HFF-Myc (cell line): Measurements from ENCODE around the gene MIR17HG.

Experiments
- DNase-seq: peaks from one replicate; pipeline ENCODE4 v3.0.0-alpha.2; 2011; ENCODE audit warnings: low read depth; ENCODE audit errors: extremely low read depth
- H3K4me3 ChIP-seq: replicated peaks from 2 replicates; pipeline ENCODE4 v1.5.1; 2011; ENCODE audit warnings: low read depth, mild to moderate bottlenecking, control low read depth, low read length
- CTCF ChIP-seq: IDR thresholded peaks from 2 replicates; pipeline ENCODE4 v1.5.1; 2012; ENCODE audit warnings: mild to moderate bottlenecking, low read depth, low read length, control low read depth; ENCODE audit errors: missing control alignments

MIR17HG gene

GRCh38 chr13:91389186-91389585, 41.7 kb downstream of the MIR17HG start:
- TF ChIP-seq CTCF: no peak
- DNase-seq: no peak
- no peak overlapping the region for H3K4me3 ChIP-seq

DNA sequence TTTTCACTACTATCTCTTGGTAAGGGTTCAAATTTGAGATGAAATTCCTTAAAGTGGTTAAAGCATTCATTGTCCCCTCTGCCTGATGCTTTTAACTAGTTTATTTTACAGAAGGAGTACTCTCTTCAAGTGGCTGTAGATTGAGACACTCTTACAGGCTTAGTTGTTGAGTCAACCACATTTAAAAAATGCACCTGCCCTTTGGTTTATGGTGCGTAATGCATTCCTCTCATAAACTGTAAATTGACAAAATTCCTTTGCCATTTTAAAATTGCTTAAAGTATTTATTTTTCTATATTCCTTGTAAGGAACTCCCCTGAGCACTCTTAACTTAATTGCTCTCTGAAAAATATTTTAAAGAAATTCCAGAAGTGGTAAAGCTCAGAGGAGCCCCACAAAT, 50.1 kb downstream of the MIR17HG start:
- TF ChIP-seq CTCF: no peak
- no peak for DNase-seq
- no peak overlapping the region for H3K4me3 ChIP-seq

DNA sequence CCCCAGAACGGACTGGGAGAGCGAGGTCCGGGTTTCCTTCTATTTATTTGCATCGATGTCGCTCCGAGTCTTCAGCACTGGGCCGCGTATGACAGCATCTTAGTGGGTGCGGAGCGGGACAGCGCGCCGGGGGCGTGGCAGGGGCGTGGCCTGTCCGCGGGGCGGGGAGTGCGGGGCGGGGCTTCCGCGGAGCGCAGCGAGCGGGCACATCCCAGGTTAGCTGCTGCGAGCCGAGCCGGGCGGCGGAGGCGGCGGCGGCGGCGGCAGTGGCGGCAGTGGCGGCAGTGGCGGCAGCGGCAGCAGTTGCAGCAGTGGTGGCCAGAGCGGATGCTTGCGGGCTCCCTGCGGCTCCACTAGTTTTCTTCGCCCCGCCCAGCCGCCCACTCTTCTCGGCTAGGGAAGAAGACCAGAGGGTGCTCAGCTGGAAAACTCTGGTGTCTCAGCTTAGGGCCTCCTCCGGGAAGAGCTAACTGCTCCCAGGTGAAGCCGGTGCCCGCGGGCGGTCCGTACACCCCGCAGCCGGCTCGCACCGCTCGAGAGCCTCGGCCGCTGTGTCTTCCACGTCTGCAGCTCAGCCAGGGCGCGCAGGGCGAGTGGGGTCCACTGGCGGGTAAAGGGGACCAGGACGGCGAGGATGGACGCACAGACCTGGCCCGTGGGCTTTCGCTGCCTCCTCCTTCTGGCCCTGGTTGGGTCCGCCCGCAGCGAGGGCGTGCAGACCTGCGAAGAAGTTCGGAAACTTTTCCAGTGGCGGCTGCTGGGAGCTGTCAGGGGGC, 51.1 kb downstream of the MIR17HG start, which contains the start of gene GPC5:
GPC5 (plus strand) TSS at position 209 of the 776 bp plus-strand sequence.
- DNase-seq: no peak
- TF ChIP-seq CTCF: no peak
- H3K4me3 ChIP-seq: peak within 1 kb of the TSS; percentile 34

GRCh38 chr13:91399189-91400062, 51.9 kb downstream of the MIR17HG start:
- H3K4me3 ChIP-seq: peak overlapping the region; percentile 34; the same call in 1 of the 2 replicates

GRCh38 chr13:91400063-91400399, 52.5 kb downstream of the MIR17HG start:
- no peak for DNase-seq
- H3K4me3 ChIP-seq: no peak overlapping the region
- TF ChIP-seq CTCF: no peak

More at GRCh38 chr13:91399189-91400062, 51.9 kb downstream of the MIR17HG start:
- no peak for TF ChIP-seq CTCF
- no peak for DNase-seq

- H3K4me3 ChIP-seq: no peak overlapping the region
- DNase-seq: no peak
- TF ChIP-seq CTCF: no peak
Observed at GRCh38 chr13:91400671-91401070, 53.2 kb downstream of the MIR17HG start.
